K562 (cell line): Measurements from ENCODE around the gene SMIM29. TPM values are rescaled to one million over a fixed set of nuclear protein-coding genes. Genes with fewer than 3 reads are reported as not detected.

Experiments
- CHD1 ChIP-seq: fragments of 200-600 bp; sonication (generic); IDR thresholded peaks from one replicate; pipeline ENCODE4 v1.6.1; 2012; ENCODE audit warnings: mild to moderate bottlenecking, moderate library complexity, low read length, inconsistent platforms
- CHD4 ChIP-seq: fragments of 200-600 bp; sonication (generic); IDR thresholded peaks from 3 replicates; pipeline ENCODE4 v1.6.1; 2012; ENCODE audit warnings: low read depth, mild to moderate bottlenecking, mixed read lengths, low read length, inconsistent platforms; ENCODE audit not compliant: insufficient read depth, insufficient replicate concordance, poor library complexity, severe bottlenecking
- HDAC8 ChIP-seq: fragments of 450-650 bp; IDR thresholded peaks from 2 replicates; pipeline ENCODE4 v1.6.1; 2016; ENCODE audit warnings: mild to moderate bottlenecking, missing genetic modification characterization, moderate library complexity, missing compliant biosample characterization
- HNRNPH1 ChIP-seq: fragments of 200-400 bp; formaldehyde crosslinking; optimal IDR thresholded peaks from 2 replicates; pipeline ENCODE3; 2017; ENCODE audit warnings: low read depth, mild to moderate bottlenecking, low read length, moderate library complexity
- JUND ChIP-seq, 2 experiments: IDR thresholded peaks; 2 replicates in 1 of 2; 3 replicates in 1 of 2; pipeline ENCODE4 v1.6.1; 2011; ENCODE audit warnings: borderline replicate concordance in 2 of 2, low read depth in 2 of 2, low read length in 2 of 2, improper control_type of control experiment in 1 of 2, missing biosample characterization in 1 of 2, missing genetic modification characterization in 1 of 2, missing genetic modification reagents in 1 of 2
- MAZ ChIP-seq, 2 experiments: fragments of 450-650 bp in 1 of 2; sonication (generic) in 1 of 2; formaldehyde crosslinking; IDR thresholded peaks in 1 of 2; conservative IDR thresholded peaks in 1 of 2; 2 replicates each; pipeline versions ENCODE4 v1.4.0 to v1.5.0; 2020; ENCODE audit warnings: mild to moderate bottlenecking in 1 of 2, missing genetic modification reagents in 1 of 2
- NCOR1 ChIP-seq: fragments of 450-650 bp; IDR thresholded peaks from 2 replicates; pipeline ENCODE4 v1.6.1; 2016; ENCODE audit warnings: mild to moderate bottlenecking, moderate library complexity
- NFE2 ChIP-seq: IDR thresholded peaks from 2 replicates; pipeline ENCODE4 v1.6.1; 2014; ENCODE audit warnings: antibody characterized with exemption, low read depth
- NKRF ChIP-seq: fragments of 450-650 bp; IDR thresholded peaks from 2 replicates; pipeline ENCODE4 v1.6.1; 2016; ENCODE audit warnings: borderline replicate concordance
- PTRF ChIP-seq: fragments of 450-650 bp; IDR thresholded peaks from 2 replicates; pipeline ENCODE4 v1.6.1; 2016; ENCODE audit warnings: mild to moderate bottlenecking, missing genetic modification characterization, missing compliant biosample characterization
- SRF ChIP-seq, 2 experiments: fragments of 250-450, 450-650 bp in 1 of 2; sonication (Bioruptor Pico) in 1 of 2; sonication (generic) in 1 of 2; formaldehyde crosslinking; IDR thresholded peaks; 2 replicates each; pipeline versions ENCODE4 v1.5.0 to v1.5.1; 2020 to 2022; ENCODE audit warnings: mild to moderate bottlenecking in 1 of 2, missing genetic modification reagents in 1 of 2
- TAF1 ChIP-seq: IDR thresholded peaks from 2 replicates; pipeline ENCODE4 v1.6.1; 2011; ENCODE audit warnings: mild to moderate bottlenecking, low read length, moderate library complexity; ENCODE audit not compliant: insufficient read depth, control insufficient read depth, severe bottlenecking; ENCODE audit errors: extremely low read depth
- TCF3 ChIP-seq: sonication (generic); formaldehyde crosslinking; IDR thresholded peaks from 2 replicates; pipeline ENCODE4 v1.4.0; 2020; ENCODE audit warnings: mild to moderate bottlenecking, missing genetic modification reagents
- TFAP4 ChIP-seq: sonication (generic); formaldehyde crosslinking; IDR thresholded peaks from 2 replicates; pipeline ENCODE4 v1.8.0; 2022; ENCODE audit warnings: missing genetic modification reagents, mild to moderate bottlenecking, moderate library complexity, borderline replicate concordance
- USF2 ChIP-seq: sonication (generic); formaldehyde crosslinking; IDR thresholded peaks from 2 replicates; pipeline ENCODE4 v1.5.0; 2020; ENCODE audit warnings: missing genetic modification reagents
- ZEB2 ChIP-seq: fragments of 450-650 bp; IDR thresholded peaks from 2 replicates; pipeline ENCODE4 v1.6.1; 2016
- ZNF436 ChIP-seq: fragments of 250-450, 450-650 bp; sonication (Bioruptor Pico); formaldehyde crosslinking; IDR thresholded peaks from 2 replicates; pipeline ENCODE4 v1.7.0; 2020; ENCODE audit warnings: mild to moderate bottlenecking
- ZNF696 ChIP-seq: fragments of 250-450 bp; sonication (Bioruptor Pico); conservative IDR thresholded peaks from 2 replicates; pipeline ENCODE4 v1.4.0; 2020; ENCODE audit warnings: mild to moderate bottlenecking, moderate library complexity
- polyA plus RNA-seq, 8 experiments: library from polyadenylated mRNA; depleted of rRNA in 4 of 8; stranded (reverse) in 5 of 8; unstranded in 3 of 8; fragments of >200 nt; fragmentation: Nextera tagmentation in 2 of 8; fragmentation: Illumina TruSeq in 1 of 8; extraction: Ambion mirVana in 2 of 8; extraction: Trizol in 1 of 8; gene quantifications; 2 replicates each; pipeline versions ENCODE4 v1.2.1 to v1.2.3, GENCODE V29; 2011 to 2014; ENCODE audit warnings: inconsistent platforms in 1 of 8, missing spikeins in 1 of 8
- total RNA-seq, 7 experiments: library from RNA; depleted of rRNA in 6 of 7; stranded (reverse); fragments of >200 nt in 6 of 7; fragmentation: Illumina TruSeq in 2 of 7; extraction: Trizol in 2 of 7; gene quantifications; 2 replicates each; pipeline versions ENCODE4 v1.2.1 to v1.2.3, GENCODE V29; 2011 to 2021; ENCODE audit warnings: low replicate concordance in 1 of 7

The SMIM29 gene
- total and polyA plus RNA-seq, 9 of the 15 experiments (the other 6 are each of a cell fraction or from before 2014, with no cell fraction given): 6.5 to 36.7 (median 20.9) TPM

GRCh38 chr6:34223956-34224940 lies 24.6 kb downstream of the SMIM29 start (continued):
- TF ChIP-seq CHD4: no peak
- TF ChIP-seq ZNF696 (CRISPR knock-in tag): no peak
- peak; percentile 66; the same call in 1 of the 2 replicates for TF ChIP-seq HDAC8 (tag)
- TF ChIP-seq TCF3 (CRISPR knock-in tag): peak; percentile 46; the same call in 1 of the 2 replicates
- no peak; the same call in 1 of the 2 replicates for TF ChIP-seq ZEB2
- TF ChIP-seq NFE2: peak; percentile 81
- TF ChIP-seq HNRNPH1: no peak
- TF ChIP-seq TAF1: peak; percentile 69
- TF ChIP-seq NCOR1: peak; percentile 66; the same call in 1 of the 2 replicates
- TF ChIP-seq NKRF: 0 out of 2 replicates have a peak, but pooled peaks have one; percentile 24
- TF ChIP-seq TFAP4 (CRISPR knock-in tag): peak; percentile 59; the same call in 1 of the 2 replicates
- peak; percentile 18 for TF ChIP-seq CHD1
- TF ChIP-seq ZNF436: no peak
- TF ChIP-seq SRF (CRISPR knock-in tag; IDR thresholded peaks at IDR 0.05): no peak
- TF ChIP-seq PTRF (tag): 0 out of 2 replicates have a peak, but pooled peaks have one; percentile 48
- TF ChIP-seq USF2 (CRISPR knock-in tag): no peak
- TF ChIP-seq MAZ (CRISPR knock-in tag; conservative IDR thresholded peaks at IDR 0.05 in 1 of 2, IDR thresholded peaks at IDR 0.05 in 1 of 2): peak; percentile 74 to 92
- TF ChIP-seq JUND (IDR thresholded peaks at IDR 0.05; ENCODE audit: borderline replicate concordance, low read depth, low read length): peak; percentile 94
- TF ChIP-seq JUND (tag; IDR thresholded peaks at IDR 0.05; ENCODE audit: borderline replicate concordance, low read depth, low read length): peak; percentile 88; the same call in 1 of the 3 replicates
